Activated CD4-positive, alpha-beta T cell treated with anti-CD3 and anti-CD28 coated beads, Interleukin-2, amount 50 U/mL, for 16 hours (primary cell): ENCODE results near the gene CDCA3.

Experiments used
- DNase-seq: peaks from one replicate; pipeline ENCODE4 v3.0.0-alpha.2; 2020

Gene CDCA3

GRCh38 chr12:6819106-6820030, 31.7 kb downstream of the CDCA3 start:
- DNase-seq: no peak

GRCh38 chr12:6818645-6819044, 32.4 kb downstream of the CDCA3 start:
- DNase-seq: no peak

GRCh38 chr12:6818222-6818621, 32.9 kb downstream of the CDCA3 start:
- no peak for DNase-seq

- DNase-seq: no peak
Measured at GRCh38 chr12:6817662-6818157, 33.4 kb downstream of the CDCA3 start.

- DNase-seq: no peak
Measured at GRCh38 chr12:6817098-6817497, 34.0 kb downstream of the CDCA3 start.

- DNase-seq: no peak
Measured at GRCh38 chr12:6816598-6816997, 34.5 kb downstream of the CDCA3 start.

GRCh38 chr12:6813363-6813762, 37.7 kb downstream of the CDCA3 start:
- no peak for DNase-seq

- no peak for DNase-seq
Measured at GRCh38 chr12:6810758-6811157, 40.3 kb downstream of the CDCA3 start.

- DNase-seq: no peak
Measured at GRCh38 chr12:6809056-6809455, 42.0 kb downstream of the CDCA3 start.

- no peak for DNase-seq
Measured at GRCh38 chr12:6807170-6807569, 43.9 kb downstream of the CDCA3 start.

GRCh38 chr12:6799147-6799546, 51.9 kb downstream of the CDCA3 start:
- DNase-seq: no peak
